WI38 (cell line): ENCODE measurements around the gene NOL4L.

Experiments used
- H3K4me3 ChIP-seq: 2 replicates; pipeline ENCODE4 v1.5.1; 2011; ENCODE audit warnings: low read depth, mild to moderate bottlenecking, control low read depth, low read length
- CTCF ChIP-seq: IDR thresholded peaks from 2 replicates; pipeline ENCODE4 v1.5.1; 2012; ENCODE audit warnings: low read depth, mild to moderate bottlenecking, control low read depth, low read length

Gene NOL4L

GRCh38 chr20:32512047-32512385 lies 73.1 kb downstream of the NOL4L start:
- no peak overlapping the region for H3K4me3 ChIP-seq
- TF ChIP-seq CTCF = no peak

- no peak overlapping the region for H3K4me3 ChIP-seq
- TF ChIP-seq CTCF = no peak
These were observed 73.6 kb downstream of the NOL4L start for GRCh38 chr20:32511358-32512046.

- H3K4me3 ChIP-seq = no peak overlapping the region
- TF ChIP-seq CTCF = no peak
These were observed 74.4 kb downstream of the NOL4L start for GRCh38 chr20:32510601-32511357.

- H3K4me3 ChIP-seq = no peak overlapping the region
- no peak for TF ChIP-seq CTCF
These were observed 75.0 kb downstream of the NOL4L start for GRCh38 chr20:32510120-32510600.

- no peak overlapping the region for H3K4me3 ChIP-seq
- TF ChIP-seq CTCF = no peak
These were observed 75.5 kb downstream of the NOL4L start for GRCh38 chr20:32509639-32510066.

GRCh38 chr20:32508775-32509119 lies 76.4 kb downstream of the NOL4L start:
- no peak overlapping the region for H3K4me3 ChIP-seq
- TF ChIP-seq CTCF = no peak
